Stimulated activated CD4-positive, alpha-beta T cell treated with anti-CD3 and anti-CD28 coated beads, TNF-alpha, amount 100 ng/mL, for 24 hours (primary cell): ENCODE measurements around the gene RECQL5.
"Not testable (repeated sequence)": the region's sequence is repeated elsewhere in the genome, so short reads cannot be mapped to it uniquely, and the experiment has no call there.

Experiments
- DNase-seq, 3 experiments: peaks; one replicate each; pipeline ENCODE4 v3.0.0-alpha.2; 2020; ENCODE audit warnings: low read depth in 3 of 3

Gene RECQL5

DNA sequence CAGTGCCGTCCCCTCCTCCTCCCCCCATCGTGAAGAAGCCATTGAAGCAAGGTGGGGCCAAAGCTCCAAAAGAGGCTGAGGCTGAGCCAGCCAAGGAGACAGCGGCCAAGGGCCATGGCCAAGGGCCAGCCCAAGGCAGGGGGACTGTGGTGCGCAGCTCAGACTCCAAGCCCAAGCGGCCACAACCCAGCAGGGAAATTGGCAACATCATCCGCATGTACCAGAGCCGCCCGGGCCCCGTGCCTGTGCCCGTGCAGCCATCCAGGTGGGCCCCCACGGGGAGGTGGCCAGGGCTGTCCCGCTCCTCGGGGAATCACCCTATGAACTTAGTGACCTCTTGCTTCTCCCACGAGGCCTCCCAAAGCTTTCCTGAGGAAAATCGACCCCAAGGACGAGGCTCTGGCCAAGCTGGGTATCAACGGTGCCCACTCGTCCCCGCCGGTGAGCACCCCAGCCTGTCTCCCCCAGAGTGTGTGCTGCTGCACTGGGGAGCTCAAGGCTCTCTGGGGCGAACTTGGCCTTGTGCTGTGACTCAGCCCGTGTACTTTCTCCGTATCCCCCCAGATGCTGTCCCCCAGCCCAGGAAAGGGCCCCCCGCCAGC is 50.3 kb downstream of the RECQL5 start:
- no peak for DNase-seq

- DNase-seq = no peak
Observed at GRCh38 chr17:75615301-75615700, 51.7 kb downstream of the RECQL5 start.

DNA sequence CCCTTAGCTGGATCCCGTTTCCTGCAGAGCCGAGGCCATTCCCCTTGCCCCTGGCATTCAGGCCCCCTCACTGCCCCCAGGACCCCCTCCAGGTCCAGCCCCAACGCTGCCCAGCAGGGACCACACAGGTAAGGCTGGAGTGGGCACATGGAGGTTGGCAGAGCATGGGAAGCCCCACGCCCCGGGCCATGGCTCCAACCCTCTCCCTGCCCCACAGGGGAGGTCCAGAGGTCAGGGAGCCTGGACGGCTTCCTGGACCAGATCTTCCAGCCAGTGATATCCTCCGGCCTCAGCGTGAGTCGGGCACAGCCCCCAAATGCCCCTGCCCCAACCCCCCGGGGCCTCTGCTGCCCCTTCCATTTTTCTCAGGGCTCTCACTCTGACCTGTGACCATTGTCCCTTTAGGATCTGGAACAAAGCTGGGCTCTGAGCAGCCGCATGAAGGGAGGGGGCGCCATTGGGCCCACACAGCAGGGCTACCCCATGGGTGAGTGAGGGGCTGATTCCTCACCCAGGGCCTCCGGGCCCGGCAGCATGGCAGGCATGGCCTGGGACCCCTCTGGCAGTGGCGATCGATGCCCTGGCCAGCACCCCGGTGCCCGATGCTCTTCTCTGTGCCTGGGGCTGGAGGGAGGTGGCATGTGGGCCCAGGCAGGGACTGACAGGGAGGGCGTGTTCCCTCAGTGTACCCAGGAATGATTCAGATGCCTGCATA is 52.2 kb downstream of the RECQL5 start:
- no peak for DNase-seq

- no peak for DNase-seq
Observed at GRCh38 chr17:75614006-75614405, 52.9 kb downstream of the RECQL5 start.

- DNase-seq = no peak
Observed at GRCh38 chr17:75612906-75613626, 53.9 kb downstream of the RECQL5 start.

GRCh38 chr17:75611851-75612429 is 55.0 kb downstream of the RECQL5 start:
- DNase-seq = no peak

DNA sequence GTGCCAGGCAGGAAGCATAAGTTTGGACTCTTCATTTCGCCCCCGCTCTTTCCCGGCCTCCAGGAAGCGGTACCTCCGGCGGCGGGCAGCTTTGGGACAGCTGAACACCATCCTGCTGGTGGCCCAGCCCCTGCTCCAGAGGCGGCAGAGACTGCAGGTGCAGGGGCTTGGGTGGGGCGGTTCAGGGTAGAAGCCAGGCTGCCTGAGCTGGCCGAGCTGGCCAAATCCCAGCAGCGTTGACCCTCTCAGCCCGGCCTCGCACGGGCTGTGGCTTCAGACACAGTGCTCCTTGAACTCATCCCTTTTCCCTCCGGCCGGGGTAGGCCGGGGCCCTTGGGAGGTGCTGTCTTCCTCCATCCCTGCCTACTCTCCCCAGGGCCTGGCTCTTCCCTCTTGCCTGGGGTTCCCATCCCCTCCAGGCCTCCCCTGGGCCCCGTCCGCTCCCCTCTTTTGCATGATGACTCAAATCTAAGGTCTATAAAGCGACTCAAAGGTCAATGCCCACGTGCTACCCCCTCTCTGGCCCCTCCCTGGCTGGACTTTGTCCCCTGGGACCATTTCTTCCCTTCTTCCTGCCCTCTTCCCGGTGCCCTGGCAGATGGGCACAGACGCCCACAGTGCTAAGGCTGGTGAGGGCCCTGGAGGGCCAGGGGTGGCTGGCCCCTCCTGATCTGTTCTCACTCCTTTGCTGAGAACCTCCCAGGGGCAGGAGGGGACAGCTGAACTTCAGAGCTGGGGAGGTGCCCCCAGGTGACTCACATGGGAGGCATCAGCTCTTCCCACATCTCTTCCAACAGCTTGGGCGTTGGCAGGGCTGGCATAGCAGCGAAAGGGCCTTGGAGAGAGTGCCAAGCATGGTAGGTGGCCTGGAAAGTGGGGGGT is 56.6 kb downstream of the RECQL5 start:
- DNase-seq = no peak

DNA sequence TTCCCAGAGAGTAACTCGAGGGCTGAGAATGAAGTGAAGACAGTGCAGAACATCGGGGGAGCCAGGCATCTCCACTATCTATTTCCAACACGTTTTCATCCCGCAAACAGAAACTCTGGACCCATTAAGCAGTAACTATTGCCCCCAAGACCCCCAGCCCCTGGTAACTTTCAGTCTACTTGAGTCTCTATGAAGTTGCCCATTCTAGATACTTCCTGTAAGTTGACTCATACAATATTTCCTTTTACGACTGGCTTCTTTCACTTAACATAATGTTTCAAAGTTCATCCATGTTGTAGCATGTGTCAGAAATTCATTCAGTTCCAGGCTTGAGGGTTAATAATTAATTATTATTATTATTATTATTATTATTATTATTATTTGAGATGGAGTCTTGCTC is 59.9 kb downstream of the RECQL5 start:
- DNase-seq = no peak

DNA sequence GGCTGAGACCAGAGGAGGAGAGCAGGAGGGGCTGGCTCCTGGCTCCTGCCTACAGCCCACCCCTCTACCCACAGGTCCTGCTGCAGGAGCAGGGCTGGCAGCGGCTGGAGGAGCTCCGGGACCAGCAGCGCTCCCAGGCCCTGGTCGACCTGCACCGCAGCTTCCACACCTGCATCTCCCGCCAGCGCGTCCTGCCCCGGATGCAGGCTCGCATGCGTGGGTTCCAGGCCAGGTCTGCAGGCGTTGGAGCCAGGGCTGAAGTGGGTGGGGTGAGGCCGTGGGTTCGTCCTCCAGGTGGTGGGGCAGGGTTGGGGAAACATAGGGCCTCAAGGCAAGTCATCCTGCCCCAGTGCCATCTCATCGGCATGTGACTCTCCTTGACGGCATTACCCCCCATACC is 61.2 kb downstream of the RECQL5 start:
- no peak for DNase-seq

DNA sequence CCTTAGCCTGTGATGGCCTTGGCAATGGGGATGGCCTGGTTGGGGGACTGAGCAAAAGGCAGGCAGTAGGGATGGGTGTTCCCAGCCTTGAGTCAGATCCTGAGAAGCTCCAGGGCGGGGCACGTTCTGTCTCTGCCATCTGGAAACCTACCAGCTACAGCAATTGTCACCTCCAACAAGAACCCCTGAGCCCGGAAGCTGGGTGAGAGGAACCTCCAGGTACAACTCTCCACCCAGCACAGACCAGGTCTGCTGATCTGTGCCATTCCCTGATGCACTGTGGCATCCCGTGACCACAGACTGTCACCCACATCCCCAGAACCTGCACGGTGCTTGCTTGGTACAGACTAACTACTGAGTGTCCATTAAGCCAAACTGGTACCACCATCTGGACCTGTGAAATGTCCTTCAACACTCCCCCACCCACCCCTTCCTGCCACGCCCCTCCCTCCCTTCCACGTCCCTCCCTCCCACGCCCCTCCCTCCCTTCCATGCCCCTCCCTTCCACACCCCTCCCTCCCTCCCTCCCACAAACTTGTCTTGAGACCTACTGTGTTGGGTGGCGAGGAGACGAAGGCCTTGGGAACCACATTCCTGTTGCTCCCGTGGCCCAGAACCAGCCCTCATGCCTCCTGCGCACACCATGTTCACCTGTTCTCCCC is 62.8 kb downstream of the RECQL5 start:
- DNase-seq = no peak

DNA sequence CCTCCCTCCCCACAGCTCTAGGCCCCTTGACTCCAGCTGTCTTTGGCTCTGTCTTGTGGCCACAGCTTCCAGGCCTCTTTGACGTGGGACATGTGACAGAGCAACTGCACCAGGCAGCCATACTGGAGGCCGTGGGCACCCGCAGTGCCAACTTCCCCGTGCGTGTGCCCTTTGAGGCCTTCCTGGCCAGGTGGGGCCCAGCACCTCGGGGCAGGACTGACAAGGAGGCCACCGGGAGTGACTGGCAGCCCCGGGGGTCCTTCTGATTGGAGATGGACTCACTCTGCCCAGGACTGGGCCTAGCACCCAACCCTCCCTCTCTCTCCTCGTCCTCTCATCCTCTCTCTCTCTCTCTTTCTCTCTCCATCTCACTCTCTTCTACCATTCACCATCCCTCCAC is 63.8 kb downstream of the RECQL5 start:
- no peak for DNase-seq

DNA sequence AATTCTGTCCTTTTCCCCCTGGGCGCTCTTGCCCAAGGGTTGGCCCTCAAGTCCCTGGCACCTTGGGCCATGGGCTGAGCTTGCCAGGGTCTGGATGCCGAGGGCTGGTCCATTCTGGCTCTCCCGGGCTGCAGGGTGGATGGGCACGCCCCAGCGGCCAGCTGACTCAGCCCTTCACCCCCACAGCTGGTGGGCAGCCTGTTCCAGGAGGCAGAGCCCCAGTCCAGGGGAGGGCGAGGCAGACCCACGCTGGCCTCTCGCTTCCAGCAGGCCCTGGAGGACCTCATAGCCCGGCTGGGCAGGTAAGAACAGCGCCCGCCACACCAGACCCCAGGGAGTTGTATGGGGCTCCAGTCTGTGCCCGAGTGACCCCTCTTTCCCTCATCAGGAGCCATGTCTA is 64.3 kb downstream of the RECQL5 start:
- DNase-seq = no peak

DNA sequence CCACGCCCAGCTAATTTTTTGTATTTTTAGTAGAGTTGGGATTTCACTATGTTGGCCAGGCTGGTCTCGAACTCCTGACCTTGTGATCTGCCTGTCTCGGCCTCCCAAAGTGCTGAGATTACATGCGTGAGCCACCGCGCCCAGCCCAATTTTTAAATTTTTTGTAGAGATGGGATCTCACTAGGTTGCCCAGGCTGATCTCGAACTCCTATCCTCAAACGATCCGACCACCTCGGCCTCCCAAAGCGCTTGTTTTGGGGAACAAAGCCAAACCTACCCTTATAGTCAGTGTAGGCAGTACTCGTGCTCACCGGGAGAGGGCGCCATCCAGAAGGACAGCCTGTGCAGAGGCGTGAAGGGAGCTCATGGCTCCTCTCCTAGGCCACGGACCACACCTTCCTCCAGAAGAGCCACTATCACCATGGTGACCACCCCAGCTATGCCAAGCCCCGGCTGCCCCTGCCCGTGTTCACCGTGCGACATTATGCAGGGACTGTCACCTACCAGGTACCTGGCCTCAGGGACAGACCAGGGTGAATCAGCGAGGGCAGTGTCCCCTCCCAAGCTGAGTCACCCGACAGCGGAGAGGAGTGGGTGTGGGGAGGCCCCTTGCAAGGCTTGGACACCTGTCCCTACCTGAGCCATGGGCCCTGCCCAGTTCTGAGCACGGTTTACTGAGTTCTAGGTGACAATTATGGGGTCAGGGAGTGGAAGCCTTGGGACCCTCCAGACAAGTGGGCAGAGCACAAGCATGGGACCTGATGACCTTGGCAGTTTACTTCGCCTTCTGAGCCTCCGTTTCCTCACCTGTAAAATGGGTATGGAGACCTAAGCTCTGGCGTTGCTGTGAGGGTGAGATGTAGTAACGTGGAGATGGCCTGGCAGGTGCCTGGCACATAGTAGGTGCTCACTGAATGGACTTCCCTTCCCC is 65.6 kb downstream of the RECQL5 start:
- DNase-seq = peak in 2 of 3 experiments; percentile 24 to 63

DNA sequence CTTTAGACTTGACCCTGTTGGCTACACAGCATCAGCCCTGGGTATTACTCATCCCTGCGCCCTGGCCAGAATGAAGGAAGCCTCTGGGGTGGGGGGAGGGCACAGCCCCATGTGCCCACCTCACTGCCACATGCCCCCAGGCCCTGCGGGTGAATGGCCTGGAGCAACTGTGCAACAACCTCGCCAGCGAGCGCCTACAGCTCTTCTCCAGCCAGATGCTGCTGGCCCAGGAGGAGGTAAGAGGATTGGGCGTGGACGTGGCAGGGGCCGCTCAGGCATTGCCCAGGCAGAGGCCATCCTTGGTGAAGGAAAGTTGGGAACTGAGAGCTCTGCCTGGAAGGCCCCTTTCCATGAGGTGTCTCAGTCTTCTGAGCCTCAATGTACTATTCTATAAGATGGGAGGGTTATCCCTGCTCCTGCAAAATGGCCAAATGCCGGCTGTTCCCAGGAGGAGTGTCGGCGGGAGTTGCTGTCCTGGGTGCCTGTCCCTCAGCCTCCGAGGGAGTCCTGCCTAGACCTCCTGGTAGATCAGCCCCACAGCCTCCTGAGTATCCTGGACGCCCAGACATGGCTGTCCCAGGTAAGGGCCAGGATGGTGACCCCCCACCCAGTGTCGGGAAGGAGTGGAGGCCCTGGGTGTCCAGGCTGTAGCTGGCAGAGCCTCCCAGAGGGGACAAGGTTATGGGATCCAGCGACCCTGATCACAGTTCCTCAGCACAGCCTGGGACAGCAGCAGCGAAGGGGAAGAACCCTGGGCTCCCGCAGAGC is 70.5 kb downstream of the RECQL5 start:
- no peak for DNase-seq

- no peak for DNase-seq
Observed at GRCh38 chr17:75595920-75596313, 71.0 kb downstream of the RECQL5 start.

- no peak for DNase-seq
Observed at GRCh38 chr17:75595284-75595919, 71.6 kb downstream of the RECQL5 start.

- no peak for DNase-seq
Observed at GRCh38 chr17:75594499-75595283, 72.3 kb downstream of the RECQL5 start.

- DNase-seq = not testable (repeated sequence)
Observed at GRCh38 chr17:75593430-75593829, 73.5 kb downstream of the RECQL5 start.
